HepG2 (cell line): ENCODE measurements around the gene BRK1. TPM values are rescaled to one million over a fixed set of nuclear protein-coding genes. Genes with fewer than 3 reads are reported as not detected.

Experiments
- EEA1 ChIP-seq: sonication (generic); formaldehyde crosslinking; IDR thresholded peaks from 2 replicates; pipeline ENCODE4 v1.5.1; 2020; ENCODE audit warnings: mild to moderate bottlenecking, missing genetic modification reagents, borderline replicate concordance
- ETS1 ChIP-seq: sonication (generic); formaldehyde crosslinking; IDR thresholded peaks from 2 replicates; pipeline ENCODE4 v1.4.0; 2020; ENCODE audit warnings: missing genetic modification reagents
- FOXM1 ChIP-seq: sonication (generic); formaldehyde crosslinking; IDR thresholded peaks from 2 replicates; pipeline ENCODE4 v1.5.0; 2020; ENCODE audit warnings: missing genetic modification reagents
- HNRNPLL ChIP-seq: fragments of 200-400 bp; formaldehyde crosslinking; IDR thresholded peaks from 2 replicates; pipeline ENCODE4 v1.6.1; 2017; ENCODE audit warnings: mild to moderate bottlenecking, low read depth, low read length; ENCODE audit not compliant: poor library complexity, severe bottlenecking
- KLF12 ChIP-seq: sonication (generic); formaldehyde crosslinking; IDR thresholded peaks from 2 replicates; pipeline ENCODE4 v1.4.0; 2020; ENCODE audit warnings: missing genetic modification reagents, borderline replicate concordance
- KLF16 ChIP-seq, 2 experiments: sonication (generic) in 1 of 2; formaldehyde crosslinking in 1 of 2; IDR thresholded peaks; 2 replicates each; pipeline versions ENCODE4 v1.6.1 to v1.8.0; 2016 to 2023; ENCODE audit warnings: missing genetic modification reagents in 2 of 2, missing compliant biosample characterization in 1 of 2
- KLF6 ChIP-seq: IDR thresholded peaks from 2 replicates; pipeline ENCODE4 v1.8.0; 2016; ENCODE audit warnings: missing biosample characterization, missing genetic modification reagents
- REST ChIP-seq, 2 experiments: IDR thresholded peaks; 2 replicates each; pipeline ENCODE4 v1.6.1; 2011 to 2012; ENCODE audit warnings: low read length in 2 of 2, borderline replicate concordance in 1 of 2, low read depth in 1 of 2, mild to moderate bottlenecking in 1 of 2, moderate library complexity in 1 of 2
- SALL2 ChIP-seq: sonication (generic); formaldehyde crosslinking; IDR thresholded peaks from 2 replicates; pipeline ENCODE4 v1.8.1; 2023; ENCODE audit warnings: mild to moderate bottlenecking, missing genetic modification reagents, inconsistent platforms
- SATB2 ChIP-seq: sonication (generic); formaldehyde crosslinking; IDR thresholded peaks from 2 replicates; pipeline ENCODE4 v1.5.0; 2020; ENCODE audit warnings: missing genetic modification reagents
- SCMH1 ChIP-seq: sonication (generic); formaldehyde crosslinking; IDR thresholded peaks from 2 replicates; pipeline ENCODE4 v1.9.0; 2021; ENCODE audit warnings: missing genetic modification reagents, mild to moderate bottlenecking, borderline replicate concordance
- ZHX1 ChIP-seq: sonication (generic); formaldehyde crosslinking; IDR thresholded peaks from 2 replicates; pipeline ENCODE4 v1.8.1; 2022; ENCODE audit warnings: low read depth, mild to moderate bottlenecking, missing genetic modification reagents
- ZNF292 ChIP-seq: sonication (generic); formaldehyde crosslinking; IDR thresholded peaks from 2 replicates; pipeline ENCODE4 v1.8.1; 2022; ENCODE audit warnings: mild to moderate bottlenecking, low read depth, missing genetic modification reagents, borderline replicate concordance
- ZNF512 ChIP-seq: sonication (generic); formaldehyde crosslinking; IDR thresholded peaks from 2 replicates; pipeline ENCODE4 v1.4.0; 2020; ENCODE audit warnings: mild to moderate bottlenecking, missing genetic modification reagents
- ZNF660 ChIP-seq: sonication (generic); formaldehyde crosslinking; IDR thresholded peaks from 2 replicates; pipeline ENCODE4 v1.5.1; 2020; ENCODE audit warnings: mild to moderate bottlenecking, low read depth, missing genetic modification reagents, borderline replicate concordance
- polyA plus RNA-seq, 8 experiments: library from polyadenylated mRNA; depleted of rRNA in 3 of 8; stranded (reverse) in 7 of 8; unstranded in 1 of 8; fragments of >200 nt; fragmentation: Illumina TruSeq in 4 of 8; extraction: Trizol in 4 of 8; gene quantifications; 2 replicates each; pipeline versions ENCODE4 v1.2.1 to v1.2.3, GENCODE V29; 2011 to 2016; ENCODE audit warnings: low read depth in 4 of 8, missing spikeins in 1 of 8, mixed read lengths in 1 of 8; ENCODE audit not compliant: insufficient read depth in 1 of 8
- total RNA-seq, 5 experiments: library from RNA; depleted of rRNA; stranded (reverse); fragments of >200 nt; fragmentation: Illumina TruSeq; extraction: Trizol; gene quantifications; 2 replicates each; pipeline ENCODE4 v1.2.3, GENCODE V29; 2016; ENCODE audit warnings: low read depth in 1 of 5

BRK1 gene
- total and polyA plus RNA-seq, 2 of the 13 experiments (the other 11 are each of a cell fraction or from before 2014, with no cell fraction given) = 118 to 155 TPM

- TF ChIP-seq ETS1 (CRISPR knock-in tag) (no peak), HNRNPLL (peak; percentile 42), ZNF512 (CRISPR knock-in tag) (no peak), SALL2 (CRISPR knock-in tag) (peak; percentile 63; the same call in 1 of the 2 replicates), KLF6 (0 out of 2 replicates have a peak, but pooled peaks have one; percentile 30), SCMH1 (no peak), ZNF660 (CRISPR knock-in tag) (no peak), EEA1 (CRISPR knock-in tag) (peak; percentile 71; the same call in 1 of the 2 replicates), SATB2 (CRISPR knock-in tag) (0 out of 2 replicates have a peak, but pooled peaks have one; percentile 37), ZNF292 (CRISPR knock-in tag) (no peak), KLF16 (CRISPR knock-in tag; IDR thresholded peaks at IDR 0.05) (peak in 1 of 2 experiments; percentile 65; a peak in 1 of 4 replicates), ZHX1 (CRISPR knock-in tag) (0 out of 2 replicates have a peak, but pooled peaks have one; percentile 64), KLF12 (CRISPR knock-in tag) (peak; percentile 68; the same call in 1 of the 2 replicates), REST (IDR thresholded peaks at IDR 0.05; ENCODE audit: borderline replicate concordance in 1 of 2, low read depth in 1 of 2, low read length in 2 of 2) (no peak; a peak in 1 of 4 replicates), FOXM1 (no peak)
Measured at GRCh38 chr3:10164546-10165393, 49.3 kb downstream of the BRK1 start, which contains the start of gene IRAK2 (continued).
